ENCODE measurements around the gene HSPA1L. TPM values are rescaled to one million over a fixed set of nuclear protein-coding genes. Genes with fewer than 3 reads are reported as not detected.
"Not testable (repeated sequence)": the region's sequence is repeated elsewhere in the genome, so short reads cannot be mapped to it uniquely, and the experiment has no call there.

Gene HSPA1L
- total RNA-seq, 3 donors from 2014 or later, result 1.2 to 3.4 (median 1.3) TPM

DNA sequence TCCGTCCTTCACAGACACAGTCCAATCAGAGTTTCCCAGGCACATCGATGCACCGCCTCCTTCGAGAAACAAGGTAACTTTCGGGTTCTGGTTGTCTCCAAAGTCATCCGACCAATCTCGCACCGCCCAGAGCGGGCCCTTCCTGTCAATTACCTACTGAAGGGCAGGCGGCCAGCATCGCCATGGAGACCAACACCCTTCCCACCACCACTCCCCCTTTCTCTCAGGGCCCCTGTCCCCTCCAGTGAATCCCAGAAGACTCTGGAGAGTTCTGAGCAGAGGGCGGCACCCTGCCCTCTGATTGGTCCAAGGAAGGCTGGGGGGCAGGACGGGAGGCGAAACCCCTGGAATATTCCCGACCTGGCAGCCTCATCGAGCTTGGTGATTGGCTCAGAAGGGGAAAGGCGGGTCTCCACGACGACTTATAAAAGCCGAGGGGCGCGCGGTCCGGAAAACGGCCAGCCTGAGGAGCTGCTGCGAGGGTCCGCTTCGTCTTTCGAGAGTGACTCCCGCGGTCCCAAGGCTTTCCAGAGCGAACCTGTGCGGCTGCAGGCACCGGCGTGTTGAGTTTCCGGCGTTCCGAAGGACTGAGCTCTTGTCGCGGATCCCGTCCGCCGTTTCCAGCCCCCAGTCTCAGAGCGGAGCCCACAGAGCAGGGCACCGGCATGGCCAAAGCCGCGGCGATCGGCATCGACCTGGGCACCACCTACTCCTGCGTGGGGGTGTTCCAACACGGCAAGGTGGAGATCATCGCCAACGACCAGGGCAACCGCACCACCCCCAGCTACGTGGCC, 12.4 kb upstream of the HSPA1L start, which contains the start of gene HSPA1B:
Gene HSPA1B, plus strand, starts transcription at position 453 of the 794 bp plus-strand sequence. Its CDS starts 213 bp downstream, at position 666.
- H3K4me3 ChIP-seq, result peak within 1 kb of the TSS; percentile 54
- TF ChIP-seq, protein P1, sequence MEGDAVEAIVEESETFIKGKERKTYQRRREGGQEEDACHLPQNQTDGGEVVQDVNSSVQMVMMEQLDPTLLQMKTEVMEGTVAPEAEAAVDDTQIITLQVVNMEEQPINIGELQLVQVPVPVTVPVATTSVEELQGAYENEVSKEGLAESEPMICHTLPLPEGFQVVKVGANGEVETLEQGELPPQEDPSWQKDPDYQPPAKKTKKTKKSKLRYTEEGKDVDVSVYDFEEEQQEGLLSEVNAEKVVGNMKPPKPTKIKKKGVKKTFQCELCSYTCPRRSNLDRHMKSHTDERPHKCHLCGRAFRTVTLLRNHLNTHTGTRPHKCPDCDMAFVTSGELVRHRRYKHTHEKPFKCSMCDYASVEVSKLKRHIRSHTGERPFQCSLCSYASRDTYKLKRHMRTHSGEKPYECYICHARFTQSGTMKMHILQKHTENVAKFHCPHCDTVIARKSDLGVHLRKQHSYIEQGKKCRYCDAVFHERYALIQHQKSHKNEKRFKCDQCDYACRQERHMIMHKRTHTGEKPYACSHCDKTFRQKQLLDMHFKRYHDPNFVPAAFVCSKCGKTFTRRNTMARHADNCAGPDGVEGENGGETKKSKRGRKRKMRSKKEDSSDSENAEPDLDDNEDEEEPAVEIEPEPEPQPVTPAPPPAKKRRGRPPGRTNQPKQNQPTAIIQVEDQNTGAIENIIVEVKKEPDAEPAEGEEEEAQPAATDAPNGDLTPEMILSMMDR (IDR thresholded peaks at IDR 0.05), result no peak
- intact Hi-C loops (cut with DNase I, micrococcal nuclease), result no loop called here
- peak; percentile 84 for ATAC-seq
- peak; percentile 98 to 99 (median 99) for DNase-seq
- no peaks in the 10 kb centered on the region for H3K9me3 ChIP-seq
- H3K36me3 ChIP-seq (ENCODE audit: low read depth), result peaks cover 4% of the 10 kb centered on the region
- H3K4me1 ChIP-seq (ENCODE audit: low read depth), result peaks cover 49% of the 10 kb centered on the region

DNA sequence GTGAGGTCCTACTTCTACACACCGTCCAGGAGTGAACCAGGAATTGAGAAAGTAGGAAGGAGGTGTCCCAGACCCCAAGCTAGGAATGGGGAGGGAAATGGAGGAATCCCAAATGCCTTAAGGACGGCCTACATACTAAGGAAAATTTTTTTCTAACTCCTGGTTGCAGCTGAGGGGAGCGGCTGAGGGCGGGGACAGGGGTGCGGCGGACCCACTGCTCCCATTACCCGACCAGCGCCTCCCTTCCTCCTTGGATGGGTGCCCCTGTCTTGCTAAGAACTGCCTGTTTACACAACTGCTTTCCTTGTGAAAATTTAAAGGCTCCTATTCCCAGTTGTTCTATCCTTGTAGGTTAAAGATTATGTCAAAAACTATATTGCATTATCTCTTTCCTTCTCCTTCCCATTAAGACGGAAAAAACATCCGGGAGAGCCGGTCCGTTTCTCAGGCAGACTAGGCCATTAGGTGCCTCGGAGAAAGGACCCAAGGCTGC, 11.8 kb upstream of the HSPA1L start:
- Histone ChIP-seq H3K4me3 (peak overlapping the region; percentile 54), H3K9me3 (no peaks in the 10 kb centered on the region), H3K4me1 (ENCODE audit: low read depth) (peaks cover 44% of the 10 kb centered on the region), H3K36me3 (ENCODE audit: low read depth) (peaks cover 4% of the 10 kb centered on the region)
- intact Hi-C loops (cut with DNase I, micrococcal nuclease), result no loop called here
- DNase-seq, result peak; percentile 90 to 94 (median 94)
- ATAC-seq, result peak; percentile 64
- TF ChIP-seq, protein P1 (IDR thresholded peaks at IDR 0.05), result no peak

DNA sequence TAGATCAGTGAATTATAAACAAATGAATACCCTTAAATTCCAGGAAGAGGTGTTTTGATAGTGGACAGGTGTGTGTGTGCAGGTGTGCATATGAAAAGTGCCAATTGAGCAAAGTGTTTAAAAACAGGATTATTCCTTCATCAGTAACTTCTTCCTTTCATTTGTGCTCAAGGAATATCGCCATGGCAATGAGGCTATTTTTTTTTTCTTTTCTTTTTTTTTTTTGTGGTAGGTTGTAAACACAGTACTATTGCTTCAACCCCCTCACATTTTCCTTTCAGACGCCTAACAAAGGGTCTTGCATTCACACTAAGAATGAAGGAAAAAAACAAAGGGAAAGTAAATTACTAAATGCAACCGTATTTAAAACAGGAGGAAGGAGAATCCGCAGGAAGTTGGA, 10.5 kb upstream of the HSPA1L start:
- no peak overlapping the region for H3K4me3 ChIP-seq
- no peaks in the 10 kb centered on the region for H3K9me3 ChIP-seq
- TF ChIP-seq, protein P1 (IDR thresholded peaks at IDR 0.05), result no peak
- H3K36me3 ChIP-seq (ENCODE audit: low read depth), result peaks cover 4% of the 10 kb centered on the region
- DNase-seq (no peak), ATAC-seq (no peak)
- H3K4me1 ChIP-seq (ENCODE audit: low read depth), result peaks cover 42% of the 10 kb centered on the region
- intact Hi-C loops (cut with DNase I, micrococcal nuclease), result no loop called here

DNA sequence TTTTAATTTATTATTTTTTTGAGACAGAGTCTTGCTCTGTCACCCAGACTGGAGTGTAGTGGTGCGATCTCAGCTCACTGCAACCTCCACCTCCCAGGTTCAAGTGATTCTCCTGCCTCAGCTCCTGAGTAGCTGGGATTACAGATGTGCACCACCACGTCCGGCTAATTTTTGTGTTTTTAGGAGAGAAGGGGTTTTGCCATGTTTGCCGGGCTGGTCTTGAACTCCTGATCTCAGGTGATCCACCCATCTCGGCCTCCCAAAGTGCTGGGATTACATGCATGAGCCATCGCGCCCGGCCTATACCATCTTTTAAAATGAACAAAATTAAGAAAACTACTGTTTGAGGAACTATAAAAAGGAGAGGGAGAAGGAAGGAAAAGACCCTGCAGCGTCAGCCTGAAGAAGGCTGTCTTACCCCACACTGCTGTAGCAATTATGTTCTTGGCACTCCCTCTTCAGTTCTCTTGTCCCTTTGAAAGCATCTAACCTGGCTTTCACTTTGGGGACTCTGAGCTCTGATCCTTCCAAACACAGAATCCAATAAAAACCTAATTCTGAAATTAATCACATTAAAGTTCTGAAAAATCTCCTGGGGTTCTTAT, 8.6 kb upstream of the HSPA1L start:
- H3K36me3 ChIP-seq (ENCODE audit: low read depth); ATAC-seq; DNase-seq; H3K9me3 ChIP-seq; H3K4me3 ChIP-seq; intact Hi-C loops (cut with DNase I, micrococcal nuclease): not testable (repeated sequence)
- peaks cover 60% of the 10 kb centered on the region for H3K4me1 ChIP-seq (ENCODE audit: low read depth)

DNA sequence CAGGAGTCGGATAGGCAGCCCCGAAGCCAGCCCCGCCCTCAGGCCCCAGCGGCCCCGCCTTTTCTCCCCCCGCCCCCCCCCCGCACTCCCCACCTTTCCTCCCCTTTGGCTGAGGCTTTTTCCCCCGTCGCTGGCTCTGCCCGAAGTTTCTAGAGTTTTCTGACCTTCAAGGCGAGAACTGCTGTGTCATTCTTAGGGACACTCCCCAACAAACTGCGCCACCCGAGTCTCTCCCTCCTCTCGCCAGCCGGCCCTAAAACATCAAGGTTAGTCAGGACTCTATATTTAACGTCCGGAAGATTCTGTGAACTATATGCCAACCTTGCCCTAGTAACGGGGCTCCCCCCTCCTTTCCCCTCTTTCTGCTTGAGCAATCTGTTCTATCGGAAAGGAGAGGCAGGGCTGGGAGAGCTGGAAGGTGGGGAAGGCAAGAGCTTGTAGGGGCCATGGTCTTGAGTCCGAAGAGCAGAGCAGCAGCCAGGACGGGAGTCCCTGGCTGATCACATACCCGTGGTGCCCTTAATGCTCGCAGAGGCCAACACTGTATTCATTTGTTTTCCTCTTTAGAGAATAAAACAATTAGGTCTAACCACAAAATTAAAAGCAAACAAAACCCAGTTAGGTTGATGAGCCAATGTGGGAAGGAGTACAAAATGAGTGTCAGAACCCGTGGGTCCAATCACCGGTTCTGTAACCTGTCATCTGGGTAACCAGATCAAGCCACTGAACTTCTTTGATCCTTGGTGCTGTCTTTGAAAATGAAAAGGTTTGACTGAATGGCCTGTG, 7.1 kb upstream of the HSPA1L start:
- intact Hi-C loops (cut with DNase I, micrococcal nuclease), result no loop called here
- ATAC-seq, result peak; percentile 66
- peaks cover under 1% of the 10 kb centered on the region for H3K36me3 ChIP-seq (ENCODE audit: low read depth)
- TF ChIP-seq, protein P1 (IDR thresholded peaks at IDR 0.05), result no peak
- DNase-seq, result peak; percentile 85 to 89 (median 86)
- peaks cover 69% of the 10 kb centered on the region for H3K4me1 ChIP-seq (ENCODE audit: low read depth)
- H3K9me3 ChIP-seq, result no peaks in the 10 kb centered on the region
- peak overlapping the region; percentile 14 for H3K4me3 ChIP-seq

Measured in mucosa of descending colon (tissue), 3 donors.